Stimulated activated CD8-positive, alpha-beta memory T cell treated with anti-CD3 and anti-CD28 coated beads, Interleukin-12 subunit alpha, Interleukin-12 subunit beta, amount 100 ng/mL, for 24 hours (primary cell): ENCODE data around the gene NBPF3.

Source experiments
- DNase-seq: peaks from one replicate; pipeline ENCODE4 v3.0.0-alpha.2; 2020; ENCODE audit errors: extremely low read depth

NBPF3 gene

GRCh38 chr1:21494196-21494595 lies 54.3 kb downstream of the NBPF3 start:
- DNase-seq = no peak

- no peak for DNase-seq
Measured at GRCh38 chr1:21495225-21495820, 55.4 kb downstream of the NBPF3 start.

- DNase-seq = no peak
Measured at GRCh38 chr1:21496063-21496462, 56.1 kb downstream of the NBPF3 start.

GRCh38 chr1:21496886-21497285 lies 56.9 kb downstream of the NBPF3 start:
- no peak for DNase-seq

- DNase-seq = no peak
Measured at GRCh38 chr1:21497466-21498061, 57.6 kb downstream of the NBPF3 start.

GRCh38 chr1:21499283-21499950 lies 59.5 kb downstream of the NBPF3 start:
- no peak for DNase-seq

- no peak for DNase-seq
Measured at GRCh38 chr1:21503706-21504377, 63.9 kb downstream of the NBPF3 start.

GRCh38 chr1:21506804-21507203 lies 66.9 kb downstream of the NBPF3 start:
- DNase-seq = no peak

- DNase-seq = no peak
Measured at GRCh38 chr1:21507511-21508270, 67.8 kb downstream of the NBPF3 start.

- DNase-seq = peak; percentile 36
Measured at GRCh38 chr1:21508580-21509350, 68.8 kb downstream of the NBPF3 start.

GRCh38 chr1:21509351-21510112 lies 69.6 kb downstream of the NBPF3 start, which contains the start of gene ALPL:
Gene ALPL (plus strand): TSS chr1:21509423. CDS start chr1:21554082, 44,659 bp downstream.
- no peak for DNase-seq

- no peak for DNase-seq
Measured at GRCh38 chr1:21510113-21510493, 70.2 kb downstream of the NBPF3 start.

- DNase-seq = no peak
Measured at GRCh38 chr1:21510885-21511578, 71.1 kb downstream of the NBPF3 start.

- no peak for DNase-seq
Measured at GRCh38 chr1:21511579-21512522, 71.9 kb downstream of the NBPF3 start.

GRCh38 chr1:21514245-21514644 lies 74.3 kb downstream of the NBPF3 start:
- no peak for DNase-seq

GRCh38 chr1:21517161-21517589 lies 77.2 kb downstream of the NBPF3 start:
- no peak for DNase-seq

- no peak for DNase-seq
Measured at GRCh38 chr1:21517660-21518480, 77.9 kb downstream of the NBPF3 start.
